ENCODE data around the gene CALML3.

The CALML3 gene

DNA sequence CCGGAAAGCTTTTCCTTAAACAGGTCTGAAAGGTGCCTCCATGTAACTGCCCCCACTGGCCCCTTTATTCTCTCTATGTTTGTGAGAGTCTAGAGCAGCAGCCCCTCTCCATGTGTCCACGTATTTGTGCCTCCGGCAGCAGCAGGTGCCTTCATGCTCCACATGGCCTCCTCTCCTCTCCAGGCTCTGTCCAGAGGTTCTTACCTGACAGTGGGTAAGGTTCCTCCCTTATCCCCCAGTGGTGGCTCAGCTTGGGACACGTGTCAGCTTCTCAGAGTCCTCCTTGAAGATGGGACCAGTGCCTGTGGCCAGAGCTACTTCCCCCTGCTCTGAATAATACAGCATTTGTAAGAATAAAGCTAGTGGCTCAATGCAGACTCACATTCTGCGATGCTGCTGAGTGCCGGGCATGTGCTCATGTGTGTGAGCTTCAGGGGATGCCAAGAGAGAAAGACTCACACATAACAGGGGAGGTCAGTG lies 7.9 kb downstream of the CALML3 start:
- Histone ChIP-seq H4K20me1 (ENCODE audit: insufficient read depth, low read length) (no peaks in the 10 kb centered on the region), H3K4me2 (ENCODE audit: low read length) (no peak overlapping the region), H3K36me3 (ENCODE audit: insufficient read depth, low read length) (no peaks in the 10 kb centered on the region), H3K9me3 (ENCODE audit: low read length) (no peaks in the 10 kb centered on the region), H3K27ac (ENCODE audit: low read depth, low read length, poor library complexity, severe bottlenecking) (no peak overlapping the region), H3K9ac (ENCODE audit: low read length) (no peak overlapping the region), H3K27me3 (ENCODE audit: insufficient read depth, low read length) (peaks cover 4% of the 10 kb centered on the region; the same call in 1 of the 2 replicates), H3K4me1 (ENCODE audit: insufficient read depth, low read length, severe bottlenecking) (no peaks in the 10 kb centered on the region), H3F3A (ENCODE audit: insufficient read depth, low read length) (no peaks in the 10 kb centered on the region), H3K79me2 (ENCODE audit: insufficient read depth, low read length) (no peaks in the 10 kb centered on the region), H2AFZ (ENCODE audit: low read length) (no peak overlapping the region), H3K9me2 (ENCODE audit: low read depth, low read length) (no peaks in the 10 kb centered on the region), H3K4me3 (ENCODE audit: low read depth, low read length, poor library complexity, severe bottlenecking) (no peak overlapping the region)
- TF ChIP-seq CTCF (IDR thresholded peaks at IDR 0.05; ENCODE audit: low read length) = no peak
- no peak for TF ChIP-seq EZH2 (IDR thresholded peaks at IDR 0.05; ENCODE audit: borderline replicate concordance, low read length)

GRCh38 chr10:5533098-5533731 lies 8.5 kb downstream of the CALML3 start:
- Histone ChIP-seq H3K9ac (ENCODE audit: low read length) (no peak overlapping the region), H3K9me2 (ENCODE audit: low read depth, low read length) (no peaks in the 10 kb centered on the region), H3K27me3 (ENCODE audit: insufficient read depth, low read length) (peaks cover 4% of the 10 kb centered on the region; the same call in 1 of the 2 replicates), H3F3A (ENCODE audit: insufficient read depth, low read length) (no peaks in the 10 kb centered on the region), H3K4me3 (ENCODE audit: low read depth, low read length, poor library complexity, severe bottlenecking) (no peak overlapping the region), H3K4me2 (ENCODE audit: low read length) (no peak overlapping the region), H3K9me3 (ENCODE audit: low read length) (no peaks in the 10 kb centered on the region), H3K27ac (ENCODE audit: low read depth, low read length, poor library complexity, severe bottlenecking) (no peak overlapping the region), H3K36me3 (ENCODE audit: insufficient read depth, low read length) (no peaks in the 10 kb centered on the region), H4K20me1 (ENCODE audit: insufficient read depth, low read length) (no peaks in the 10 kb centered on the region), H3K4me1 (ENCODE audit: insufficient read depth, low read length, severe bottlenecking) (no peaks in the 10 kb centered on the region), H2AFZ (ENCODE audit: low read length) (no peak overlapping the region), H3K79me2 (ENCODE audit: insufficient read depth, low read length) (no peaks in the 10 kb centered on the region)
- no peak for TF ChIP-seq CTCF (IDR thresholded peaks at IDR 0.05; ENCODE audit: low read length)
- TF ChIP-seq EZH2 (IDR thresholded peaks at IDR 0.05; ENCODE audit: borderline replicate concordance, low read length) = no peak

- TF ChIP-seq EZH2 (IDR thresholded peaks at IDR 0.05; ENCODE audit: borderline replicate concordance, low read length) (no peak), CTCF (IDR thresholded peaks at IDR 0.05; ENCODE audit: low read length) (no peak)
- Histone ChIP-seq H4K20me1 (ENCODE audit: insufficient read depth, low read length) (no peaks in the 10 kb centered on the region), H3K27ac (ENCODE audit: low read depth, low read length, poor library complexity, severe bottlenecking) (no peak overlapping the region), H3K4me3 (ENCODE audit: low read depth, low read length, poor library complexity, severe bottlenecking) (no peak overlapping the region), H3K79me2 (ENCODE audit: insufficient read depth, low read length) (no peaks in the 10 kb centered on the region), H3K9ac (ENCODE audit: low read length) (no peak overlapping the region), H3F3A (ENCODE audit: insufficient read depth, low read length) (no peaks in the 10 kb centered on the region), H2AFZ (ENCODE audit: low read length) (no peak overlapping the region), H3K4me1 (ENCODE audit: insufficient read depth, low read length, severe bottlenecking) (no peaks in the 10 kb centered on the region), H3K9me2 (ENCODE audit: low read depth, low read length) (no peaks in the 10 kb centered on the region), H3K27me3 (ENCODE audit: insufficient read depth, low read length) (peaks cover 4% of the 10 kb centered on the region; the same call in 1 of the 2 replicates), H3K36me3 (ENCODE audit: insufficient read depth, low read length) (no peaks in the 10 kb centered on the region), H3K9me3 (ENCODE audit: low read length) (no peaks in the 10 kb centered on the region), H3K4me2 (ENCODE audit: low read length) (no peak overlapping the region)
Measured at GRCh38 chr10:5534051-5534821, 9.5 kb downstream of the CALML3 start.

Measured in OCI-LY1 (cell line).